Stimulated activated CD4-positive, alpha-beta T cell treated with anti-CD3 and anti-CD28 coated beads, Interleukin-2, amount 100 ng/mL, for 48 hours (primary cell): ENCODE data around the gene INSC.

ENCODE experiments used
- DNase-seq, 2 donors: peaks; one replicate each; pipeline ENCODE4 v3.0.0-alpha.2; 2020

The INSC gene

GRCh38 chr11:15109602-15110001, 5.1 kb upstream of the INSC start:
- no peak for DNase-seq

DNA sequence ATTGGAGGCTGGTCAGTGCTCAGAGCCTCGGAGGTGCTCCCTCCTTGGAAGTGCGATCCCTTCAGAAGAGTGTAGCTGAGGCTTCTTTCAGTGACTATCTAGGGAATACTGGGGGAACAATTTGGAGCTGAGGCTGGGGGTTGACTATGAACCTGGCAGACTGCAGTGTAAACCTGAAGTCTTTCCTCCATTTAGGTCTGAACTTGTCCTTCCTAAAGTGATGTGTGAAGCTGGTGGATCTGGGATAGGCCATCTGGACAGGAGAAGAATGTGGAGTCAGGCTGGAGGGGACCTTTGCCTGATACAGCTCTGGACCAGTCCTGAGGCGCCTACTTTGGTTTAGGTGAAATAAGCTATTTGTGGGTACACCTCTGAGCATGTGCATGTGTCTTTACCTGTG, 3.5 kb upstream of the INSC start:
- DNase-seq, result no peak

DNA sequence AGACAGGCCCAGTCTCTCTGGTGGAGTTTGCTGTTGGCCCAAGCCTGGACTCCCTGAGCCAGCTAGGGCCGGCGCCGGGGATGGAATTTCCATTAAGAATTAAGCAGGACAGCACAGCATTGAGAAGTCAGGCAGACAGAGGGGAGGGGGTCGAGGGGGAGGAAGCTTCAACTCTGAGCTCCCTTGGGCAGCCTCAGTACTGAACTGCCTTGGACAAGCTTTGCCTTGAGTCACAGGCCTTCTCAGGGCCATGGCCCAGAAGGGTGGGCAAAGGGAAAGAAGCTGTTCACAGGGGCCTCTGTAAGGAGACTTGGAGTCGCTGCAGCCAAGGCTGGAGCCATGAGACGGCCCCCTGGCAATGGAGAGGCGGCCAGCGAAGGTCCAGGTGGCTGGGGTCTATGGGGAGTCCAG, 2.6 kb upstream of the INSC start:
- no peak for DNase-seq

DNA sequence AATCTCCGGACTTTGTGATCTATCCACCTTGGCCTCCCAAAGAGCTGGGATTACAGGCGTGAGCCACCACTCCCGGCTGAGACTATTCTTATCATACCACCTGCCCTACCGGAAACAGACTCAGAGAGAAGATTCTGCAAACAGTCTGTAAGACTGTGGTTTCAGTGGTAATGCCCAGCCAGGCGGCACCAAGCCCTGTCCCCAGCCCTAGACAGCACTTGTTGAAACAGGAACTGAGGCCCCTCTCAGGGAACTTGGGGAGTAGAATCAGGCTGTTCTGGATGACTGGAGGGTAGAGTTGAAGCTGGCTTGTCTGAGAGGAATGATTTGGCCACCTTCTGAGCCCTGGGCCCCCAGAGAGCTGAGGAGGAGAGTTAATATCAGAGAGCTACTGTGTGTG, 1.3 kb upstream of the INSC start:
- no peak for DNase-seq

DNA sequence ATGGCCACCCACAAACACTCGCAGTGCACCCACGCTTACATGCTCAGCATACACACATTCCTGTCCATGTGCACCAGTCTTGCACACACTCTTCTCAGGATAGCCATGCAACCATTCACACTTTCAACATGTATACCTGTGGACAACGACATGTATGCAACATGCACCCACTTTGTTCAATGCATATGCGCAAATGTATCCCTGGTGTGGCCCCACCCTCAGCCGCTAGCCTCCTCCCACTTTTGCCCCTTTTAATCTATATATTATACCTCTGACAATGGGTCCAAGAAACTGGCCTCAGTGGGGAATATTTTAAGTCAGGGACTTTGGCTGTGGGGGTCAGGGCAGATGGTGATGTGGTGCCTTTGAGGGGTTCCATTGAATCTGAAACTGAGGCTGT, 963 bp downstream of the INSC start:
- DNase-seq, result no peak

DNA sequence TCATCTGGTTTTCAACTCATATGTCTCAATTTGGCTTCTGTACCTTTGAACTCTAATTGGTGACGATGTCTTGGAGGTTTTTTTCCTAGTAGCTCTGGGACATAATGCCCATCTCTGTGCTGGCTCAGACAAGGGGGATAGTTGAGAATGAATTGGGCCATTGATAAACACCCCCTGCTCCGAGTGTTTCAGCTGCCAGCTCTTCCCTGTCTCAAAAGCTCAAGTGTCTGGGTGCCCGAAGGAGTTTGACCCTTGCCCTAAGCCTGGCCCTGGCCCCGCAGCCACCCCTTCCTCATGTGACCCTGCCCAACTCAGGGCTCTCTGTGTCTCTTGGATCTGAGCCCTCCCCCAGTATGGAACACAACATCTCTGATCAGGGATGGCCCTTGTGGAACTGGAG, 3.0 kb downstream of the INSC start:
- no peak for DNase-seq

DNA sequence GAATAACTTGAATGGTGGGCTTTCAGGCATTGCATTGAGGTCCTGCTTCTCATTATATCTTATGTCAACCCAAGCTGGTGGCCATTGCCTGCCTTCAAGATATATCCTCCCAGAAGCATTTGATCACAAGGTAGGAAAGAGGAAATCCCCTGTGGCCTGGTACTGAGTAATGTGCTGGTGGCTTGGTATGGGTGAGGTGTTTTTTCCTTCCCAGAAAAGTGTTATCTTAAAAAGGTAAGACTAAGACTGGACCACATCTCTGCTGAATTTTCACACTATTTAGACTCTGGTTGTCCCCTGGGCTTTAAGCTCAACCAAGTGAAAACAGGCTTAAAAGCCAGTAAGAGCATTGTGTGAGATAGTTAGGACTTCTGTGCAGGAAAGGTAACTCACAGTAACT, 3.7 kb downstream of the INSC start:
- no peak for DNase-seq

DNA sequence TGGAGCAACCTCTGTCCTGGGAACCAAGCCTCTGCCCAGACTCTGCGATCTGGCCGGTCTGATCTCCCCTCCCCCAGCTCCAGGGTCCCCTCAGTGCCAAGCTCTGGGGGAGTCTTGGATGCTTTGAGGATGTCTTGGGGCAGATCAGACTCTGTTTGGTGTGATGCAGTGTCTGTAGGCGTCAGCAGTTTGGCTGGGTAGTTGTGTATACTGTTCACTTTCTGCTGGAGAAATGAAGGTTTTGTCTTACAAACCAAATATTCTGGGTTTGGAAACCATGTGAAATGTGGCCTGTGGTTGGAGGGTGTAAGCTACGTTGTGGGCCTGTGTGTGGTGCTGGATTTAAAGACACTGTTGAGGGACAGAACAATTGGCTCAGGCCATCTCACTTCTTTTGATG, 4.6 kb downstream of the INSC start:
- DNase-seq, result no peak

DNA sequence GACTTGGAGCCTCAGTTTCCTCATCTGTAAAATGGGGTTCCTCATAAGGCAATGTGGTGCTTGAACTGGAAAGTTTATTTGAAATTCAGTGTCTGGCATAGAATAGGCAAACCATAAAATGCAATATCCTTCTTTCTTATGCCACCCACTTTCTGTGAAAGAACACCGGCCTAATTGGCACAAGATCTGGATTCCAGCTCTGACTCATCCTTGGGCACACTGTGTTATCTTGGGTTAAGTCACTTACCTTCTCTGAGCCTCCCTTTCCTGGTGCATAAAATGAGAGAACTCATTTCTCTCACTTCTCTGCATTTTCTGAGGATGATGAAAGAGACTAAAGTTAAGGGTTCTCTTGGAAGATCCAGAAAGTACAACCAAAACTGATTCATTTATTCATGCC, 5.1 kb downstream of the INSC start:
- DNase-seq, result no peak

DNA sequence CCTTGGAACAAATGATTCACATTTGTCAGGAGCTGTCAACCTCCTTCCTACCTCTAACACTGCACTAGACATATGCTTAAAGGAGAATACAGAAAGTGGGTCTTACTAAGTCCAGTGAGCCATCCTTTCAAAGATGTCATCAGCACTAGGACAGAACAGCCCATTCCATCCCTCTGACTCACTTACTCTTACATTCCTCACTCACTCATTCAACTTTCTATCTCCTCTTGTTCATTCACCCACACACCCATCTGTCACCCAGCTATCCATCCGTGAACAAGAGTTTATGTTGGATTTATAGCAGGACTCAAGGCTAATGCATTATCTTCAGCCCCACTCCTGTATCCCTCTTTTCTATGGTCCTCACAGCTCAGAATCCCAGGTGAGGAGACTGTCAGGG, 9.1 kb downstream of the INSC start:
- DNase-seq, result no peak

- DNase-seq, result no peak
Observed at GRCh38 chr11:15124528-15124927, 9.8 kb downstream of the INSC start.

DNA sequence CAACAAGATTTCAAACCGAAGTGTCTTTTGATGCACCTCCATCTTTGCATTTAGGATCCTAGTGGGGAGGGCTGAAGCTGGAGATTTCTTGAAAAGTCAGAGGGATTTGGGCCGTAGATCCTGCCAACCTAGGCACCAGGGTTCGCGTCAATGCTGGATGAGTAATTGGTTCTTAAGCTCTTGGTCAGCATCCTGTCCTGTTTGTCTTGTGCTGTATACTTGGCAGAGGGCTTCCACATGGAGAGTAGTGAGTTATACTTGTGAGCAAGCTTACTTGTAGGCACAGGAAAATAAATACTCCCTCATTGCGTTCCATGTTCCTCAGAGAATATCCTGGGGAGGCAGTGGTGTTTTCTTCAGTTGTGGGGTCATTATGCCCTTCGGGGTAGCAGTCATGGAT, 12.6 kb downstream of the INSC start:
- DNase-seq, result no peak

GRCh38 chr11:15128621-15129020, 13.9 kb downstream of the INSC start:
- no peak for DNase-seq

- no peak for DNase-seq
Observed at GRCh38 chr11:15136166-15136565, 21.4 kb downstream of the INSC start.

DNA sequence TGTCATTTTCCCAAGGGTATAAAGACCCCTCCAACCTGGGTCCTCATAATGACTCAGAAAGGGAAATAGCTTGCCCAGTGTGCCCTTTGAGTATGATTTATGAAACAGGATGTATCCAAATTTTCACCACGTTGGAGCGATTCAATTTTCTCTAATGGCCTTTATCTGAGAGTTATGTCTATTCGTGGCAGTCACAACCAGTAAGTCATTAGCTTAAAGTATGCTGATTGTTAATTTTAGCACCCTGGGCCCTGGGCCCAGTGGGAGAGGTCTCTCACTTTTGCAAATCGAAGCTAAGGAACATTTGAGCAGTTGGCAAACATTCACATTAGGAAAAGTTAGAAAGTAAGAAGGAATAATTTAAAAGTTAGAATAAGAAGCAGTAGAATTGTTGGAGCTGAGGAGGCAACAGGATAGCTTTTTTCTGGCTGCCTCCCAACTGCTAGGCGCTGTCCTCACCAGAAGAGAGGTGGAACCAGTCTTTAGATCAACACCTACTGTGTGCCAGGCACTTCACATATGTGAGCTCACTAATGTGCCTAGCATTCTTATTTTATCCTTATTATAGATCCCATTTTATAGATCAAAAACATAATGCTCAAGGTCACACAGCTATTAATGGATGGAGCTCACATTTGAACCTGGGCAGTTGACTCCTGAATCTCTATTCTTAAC, 24.5 kb downstream of the INSC start:
- no peak for DNase-seq

DNA sequence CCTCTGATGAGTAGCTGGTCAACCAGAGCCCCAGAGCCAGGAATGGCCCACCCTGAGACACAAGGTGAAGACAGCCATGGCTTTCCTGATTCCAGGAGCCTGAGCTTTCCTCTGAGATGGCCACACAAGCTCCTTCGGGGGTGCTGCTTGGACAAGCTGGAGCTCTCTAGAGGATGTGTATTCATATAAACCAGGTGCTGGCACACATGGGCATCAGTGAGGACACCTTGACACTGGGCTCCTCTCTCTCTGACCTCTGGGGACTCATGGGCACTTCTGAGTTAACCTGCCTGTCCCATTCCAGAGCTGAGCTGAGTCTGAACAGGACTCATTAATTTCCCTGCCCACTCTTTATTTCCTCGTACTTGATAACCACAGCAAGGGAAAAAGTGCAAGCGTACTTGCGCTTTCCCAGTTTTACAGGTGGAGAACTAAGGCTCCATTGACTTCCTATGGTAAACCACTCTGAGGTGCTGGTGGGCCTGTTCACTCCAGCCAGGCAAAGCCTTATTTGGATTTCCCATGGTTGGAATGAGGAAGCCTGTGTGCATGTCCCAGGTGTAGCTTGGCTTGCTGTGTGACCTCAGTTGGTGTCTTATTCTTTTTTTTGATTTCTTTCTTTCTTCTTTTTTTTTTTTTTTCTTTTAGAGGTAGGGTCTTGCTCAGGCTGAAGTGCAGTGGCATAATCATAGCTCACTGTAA, 25.4 kb downstream of the INSC start:
- DNase-seq, result no peak

- DNase-seq, result no peak
Observed at GRCh38 chr11:15141381-15141780, 26.7 kb downstream of the INSC start.

- no peak for DNase-seq
Observed at GRCh38 chr11:15142838-15143237, 28.1 kb downstream of the INSC start.

- no peak for DNase-seq
Observed at GRCh38 chr11:15143855-15144254, 29.1 kb downstream of the INSC start.

DNA sequence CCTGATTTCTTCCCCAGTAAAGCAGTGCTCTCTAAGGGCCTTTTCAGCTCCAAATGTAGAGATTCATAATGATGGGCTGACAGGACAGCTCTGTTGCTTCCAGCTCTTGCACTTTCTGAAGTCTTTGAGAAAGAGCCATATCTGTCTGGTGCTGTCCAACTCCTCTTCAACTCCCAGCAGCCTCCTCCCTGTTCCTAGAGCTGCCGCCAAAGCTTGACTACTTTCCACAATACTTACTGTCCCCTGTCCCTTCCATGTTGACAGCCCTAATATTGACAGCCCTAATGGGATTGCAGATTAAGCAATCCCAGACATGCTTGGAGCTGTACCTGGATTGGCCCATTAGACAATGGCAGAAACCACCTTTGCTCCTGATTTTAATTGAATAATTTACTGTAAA, 29.6 kb downstream of the INSC start:
- DNase-seq, result no peak

DNA sequence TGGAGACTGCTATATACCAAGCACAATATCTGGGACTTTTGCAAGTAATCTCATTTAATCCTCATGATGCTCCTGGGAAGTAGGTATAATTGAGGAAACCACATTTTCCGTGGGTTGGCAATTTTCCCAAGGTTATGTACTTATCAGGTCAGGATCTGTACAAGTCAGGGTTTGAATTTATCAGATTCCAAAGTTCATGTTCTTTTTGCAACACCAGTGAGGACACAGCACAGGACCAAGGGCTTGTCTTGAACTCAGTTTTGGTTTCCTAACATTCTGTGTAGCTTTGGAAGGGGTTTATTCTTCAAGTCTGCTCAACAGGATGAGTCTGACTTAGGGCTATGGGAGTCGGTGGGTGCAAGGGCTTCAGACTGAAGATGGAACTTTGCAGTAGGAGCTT, 30.4 kb downstream of the INSC start:
- no peak for DNase-seq

GRCh38 chr11:15145615-15146014, 30.9 kb downstream of the INSC start:
- DNase-seq, result no peak

- no peak for DNase-seq
Observed at GRCh38 chr11:15146271-15147003, 31.7 kb downstream of the INSC start.

DNA sequence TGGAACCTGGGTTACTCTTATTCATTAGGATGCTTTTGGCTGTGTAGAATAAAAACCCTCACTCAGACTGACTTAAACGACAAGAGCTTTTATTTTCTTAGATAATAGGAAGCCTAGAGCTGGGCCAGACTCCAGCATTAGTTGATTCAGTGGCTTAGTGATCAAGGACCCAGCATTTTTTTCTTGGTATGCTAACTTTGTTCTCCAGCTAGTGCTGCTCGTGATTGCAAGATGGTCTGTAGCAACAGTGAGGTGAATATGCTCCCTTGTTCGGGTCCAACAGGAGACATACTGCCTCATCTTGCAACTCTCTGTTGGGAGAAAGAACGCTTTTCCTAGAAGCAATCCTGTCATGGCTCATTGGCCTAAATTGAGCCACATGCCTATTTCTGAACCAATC, 33.4 kb downstream of the INSC start:
- DNase-seq, result no peak
